ENCODE results near the gene ABCC3.

ABCC3 gene

DNA sequence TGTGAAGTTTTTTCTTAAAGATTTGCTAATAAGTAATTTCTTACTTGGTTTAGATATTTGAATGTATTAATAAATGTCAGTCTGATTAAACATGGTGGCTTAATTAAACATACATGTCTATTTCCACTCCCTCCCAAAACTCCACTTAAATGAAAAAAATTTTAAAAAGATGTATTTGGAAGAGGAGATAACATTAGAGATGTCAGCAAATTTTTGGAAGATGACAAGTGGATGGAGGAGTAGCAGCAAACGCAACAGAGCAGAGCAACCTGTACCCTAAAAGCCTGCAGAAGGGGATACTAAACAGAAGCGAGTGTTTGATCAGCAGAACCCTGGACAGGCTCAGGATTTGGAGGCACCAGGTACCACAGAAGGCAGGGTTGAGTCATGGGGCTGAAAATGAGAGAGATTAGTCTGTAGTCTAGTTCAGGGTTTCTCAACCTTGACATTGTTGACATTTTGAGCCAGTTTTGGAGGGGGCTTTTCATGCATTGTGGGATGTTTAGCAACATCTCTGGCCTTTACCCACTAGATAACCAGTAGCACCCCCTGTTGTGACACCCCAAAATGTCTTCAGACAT lies 102.5 kb downstream of the ABCC3 start:
- DNase-seq (ENCODE audit: low read depth), result no peak

DNA sequence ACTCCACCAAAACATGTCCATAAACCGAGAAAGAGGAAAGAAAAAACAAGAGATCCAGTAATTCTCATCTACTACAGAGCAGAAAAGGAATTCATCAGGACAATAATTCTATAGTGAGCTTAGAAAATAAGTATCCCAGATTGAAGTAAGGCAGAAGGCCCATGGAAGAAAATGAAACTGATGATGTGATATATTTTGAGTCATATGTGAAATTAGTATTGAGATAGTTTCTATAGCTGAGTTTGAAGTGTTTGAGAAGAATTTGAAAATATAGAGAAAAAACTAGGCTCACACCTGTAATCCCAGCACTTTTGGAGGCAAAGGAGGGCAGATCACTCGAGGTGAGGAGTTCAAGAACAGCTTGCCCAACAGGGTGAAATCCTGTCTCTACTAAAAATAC lies 104.4 kb downstream of the ABCC3 start:
- no peak for DNase-seq (ENCODE audit: low read depth)
